SH-SY5Y (cell line): ENCODE data around the gene SUSD1.

ENCODE experiments used
- GATA2 ChIP-seq: IDR thresholded peaks from 2 replicates; pipeline ENCODE4 v1.6.1; 2011; ENCODE audit warnings: mild to moderate bottlenecking, low read depth, low read length
- GATA3 ChIP-seq: IDR thresholded peaks from 2 replicates; pipeline ENCODE4 v1.6.1; 2011; ENCODE audit warnings: low read depth, mild to moderate bottlenecking, low read length, moderate library complexity

GRCh38 chr9:112144807-112145206 lies 30.3 kb downstream of the SUSD1 start:
- TF ChIP-seq GATA3: no peak
- no peak for TF ChIP-seq GATA2
